ENCODE data around the gene IL10RA.

Gene IL10RA

DNA sequence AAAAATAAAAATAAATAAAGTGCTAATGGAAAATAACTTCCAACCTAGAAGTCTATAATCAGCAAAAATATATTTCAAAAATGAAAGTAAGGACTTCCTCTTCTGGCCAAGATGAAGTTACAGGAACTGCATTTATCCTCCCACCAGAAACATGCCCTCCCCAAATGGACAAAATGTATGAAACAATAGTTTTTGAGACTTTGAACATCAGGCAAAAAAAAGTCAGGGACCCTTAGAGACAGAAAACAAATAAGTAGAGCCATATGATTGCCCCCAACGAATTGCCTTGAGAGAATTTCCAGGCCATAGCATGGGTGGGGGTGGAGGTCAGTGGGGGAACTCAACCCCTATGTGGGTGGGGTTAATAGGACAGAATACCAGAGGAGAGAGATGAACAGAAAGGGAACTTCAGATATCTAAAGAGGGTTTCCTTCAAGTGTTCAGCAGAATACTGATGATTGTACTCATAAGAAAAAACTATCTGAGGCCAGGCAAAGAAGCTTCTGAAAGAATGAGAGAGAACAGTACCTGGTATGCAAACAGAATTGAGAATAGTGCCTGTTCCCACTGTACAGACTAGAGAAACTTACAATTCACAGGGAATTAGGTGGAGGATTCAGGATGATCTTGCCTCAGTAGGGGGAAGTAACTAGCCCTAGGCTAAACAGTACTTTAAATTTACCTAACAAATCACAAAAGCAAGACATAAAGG is 26.6 kb upstream of the IL10RA start:
- no peak overlapping the region for H4K8ac ChIP-seq (ENCODE audit: low read length)

DNA sequence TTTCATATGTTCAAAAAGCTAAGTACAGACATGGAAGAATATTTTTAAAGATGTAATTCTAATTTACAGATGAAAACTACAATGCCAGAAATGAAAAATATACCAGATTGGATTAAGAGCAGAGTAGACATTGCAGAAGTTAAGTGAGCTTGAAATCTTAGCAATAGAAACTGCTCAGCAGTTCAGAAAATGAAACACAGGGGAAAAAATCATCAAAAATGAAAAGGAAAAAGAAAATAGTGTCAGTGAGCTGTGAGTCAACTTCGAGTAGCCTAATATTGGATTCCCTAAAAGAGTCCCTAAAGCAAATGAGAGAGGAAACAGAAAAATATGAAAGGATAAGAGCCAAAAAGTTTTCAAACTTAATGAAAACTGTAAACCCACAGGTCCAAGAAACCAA is 25.8 kb upstream of the IL10RA start:
- Histone ChIP-seq H3K4me1 (ENCODE audit: control insufficient read depth, insufficient read depth, low read depth, low read length) (no peaks in the 10 kb centered on the region), H3K9me3 (ENCODE audit: control insufficient read depth, low read length) (peaks cover 4% of the 10 kb centered on the region), H2BK12ac (ENCODE audit: low read length in 2 of 2) (no peak overlapping the region), H2AFZ (ENCODE audit: low read depth, low read length) (no peak overlapping the region), H3K27me3 (ENCODE audit: control insufficient read depth in 1 of 2, insufficient read depth in 1 of 2, low read length in 2 of 2) (peaks cover 4 to 31% of the 10 kb centered on the region in 2 experiments), H3K9ac (ENCODE audit: low read length) (no peak overlapping the region), H3K18ac (ENCODE audit: low read depth in 1 of 2, low read length in 2 of 2) (no peak overlapping the region), H3K4me2 (ENCODE audit: low read length, poor library complexity, severe bottlenecking) (no peak overlapping the region), H3K79me1 (replicated peaks; ENCODE audit: low read length, poor library complexity, severe bottlenecking) (no peaks in the 10 kb centered on the region), H3K23ac (ENCODE audit: low read length in 2 of 2) (no peak overlapping the region), H3K14ac (ENCODE audit: low read length in 2 of 2) (no peak overlapping the region), H2BK120ac (ENCODE audit: low read depth, low read length) (no peak overlapping the region), H2AK5ac (ENCODE audit: low read length, severe bottlenecking) (no peak overlapping the region), H2BK15ac (ENCODE audit: low read depth, poor library complexity, severe bottlenecking) (no peak overlapping the region), H3K36me3 (ENCODE audit: control insufficient read depth in 1 of 2, insufficient read depth in 2 of 2, low read depth in 1 of 2, low read length in 2 of 2) (no peaks in the 10 kb centered on the region), H4K8ac (ENCODE audit: low read length) (no peak overlapping the region), H2BK5ac (ENCODE audit: low read depth, low read length, poor library complexity, severe bottlenecking) (no peak overlapping the region), H3K4ac (ENCODE audit: low read depth in 1 of 2, low read length in 2 of 2) (no peak overlapping the region), H3K27ac (ENCODE audit: low read length, poor library complexity, severe bottlenecking) (no peak overlapping the region), H3K4me3 (ENCODE audit: insufficient read depth in 1 of 2, low read depth in 1 of 2, low read length in 2 of 2) (no peak overlapping the region), H4K91ac (ENCODE audit: low read length) (no peak overlapping the region)
- no CpG with 5 or more reads among the region's 1 CpG for WGBS
- DNase-seq = no peak

More for the DNA sequence above, 26.6 kb upstream of the IL10RA start:
- no peaks in the 10 kb centered on the region for H3K79me1 ChIP-seq (replicated peaks; ENCODE audit: low read length, poor library complexity, severe bottlenecking)
- H3K27me3 ChIP-seq (ENCODE audit: control insufficient read depth in 1 of 2, insufficient read depth in 1 of 2, low read length in 2 of 2) = peaks cover 4 to 38% of the 10 kb centered on the region in 2 experiments
- H3K18ac ChIP-seq (ENCODE audit: low read depth in 1 of 2, low read length in 2 of 2) = no peak overlapping the region
- H3K4me1 ChIP-seq (ENCODE audit: control insufficient read depth, insufficient read depth, low read depth, low read length) = no peaks in the 10 kb centered on the region
- H2AFZ ChIP-seq (ENCODE audit: low read depth, low read length) = no peak overlapping the region
- no peak overlapping the region for H2BK120ac ChIP-seq (ENCODE audit: low read depth, low read length)
- WGBS = 65% methylated on average over 1 of the region's 1 CpG
- no peak overlapping the region for H3K23ac ChIP-seq (ENCODE audit: low read length in 2 of 2)
- no peak for DNase-seq
- no peak overlapping the region for H3K27ac ChIP-seq (ENCODE audit: low read length, poor library complexity, severe bottlenecking)
- peaks cover 4% of the 10 kb centered on the region for H3K9me3 ChIP-seq (ENCODE audit: control insufficient read depth, low read length)
- no peak overlapping the region for H3K4me2 ChIP-seq (ENCODE audit: low read length, poor library complexity, severe bottlenecking)
- no peak overlapping the region for H2BK15ac ChIP-seq (ENCODE audit: low read depth, poor library complexity, severe bottlenecking)
- no peaks in the 10 kb centered on the region for H3K36me3 ChIP-seq (ENCODE audit: control insufficient read depth in 1 of 2, insufficient read depth in 2 of 2, low read depth in 1 of 2, low read length in 2 of 2)
- H2BK5ac ChIP-seq (ENCODE audit: low read depth, low read length, poor library complexity, severe bottlenecking) = no peak overlapping the region
- H3K4ac ChIP-seq (ENCODE audit: low read depth in 1 of 2, low read length in 2 of 2) = no peak overlapping the region
- no peak overlapping the region for H2AK5ac ChIP-seq (ENCODE audit: low read length, severe bottlenecking)
- no peak overlapping the region for H4K91ac ChIP-seq (ENCODE audit: low read length)
- no peak overlapping the region for H3K14ac ChIP-seq (ENCODE audit: low read length in 2 of 2)
- H3K4me3 ChIP-seq (ENCODE audit: insufficient read depth in 1 of 2, low read depth in 1 of 2, low read length in 2 of 2) = no peak overlapping the region
- no peak overlapping the region for H2BK12ac ChIP-seq (ENCODE audit: low read length in 2 of 2)
- no peak overlapping the region for H3K9ac ChIP-seq (ENCODE audit: low read length)

DNA sequence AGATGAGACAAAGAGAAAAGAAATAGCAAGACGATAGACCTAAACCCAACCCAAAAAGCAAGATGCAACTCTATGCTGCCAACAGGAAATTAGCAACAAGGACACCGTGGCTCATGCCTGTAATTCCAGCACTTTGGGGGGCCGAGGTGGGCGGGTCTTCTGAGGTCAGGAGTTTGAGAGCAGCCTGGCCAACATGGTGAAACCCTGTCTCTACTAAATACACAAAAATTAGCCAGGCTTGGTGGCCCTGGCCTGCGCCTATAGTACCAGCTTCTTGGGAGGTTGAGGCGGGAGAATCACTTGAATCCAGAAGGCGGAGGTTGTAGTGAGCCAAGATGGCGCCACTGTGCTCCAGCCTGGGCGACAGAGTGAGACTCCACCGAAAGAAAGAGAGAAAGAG is 24.3 kb upstream of the IL10RA start:
- no peak overlapping the region for H3K4me2 ChIP-seq (ENCODE audit: low read length, poor library complexity, severe bottlenecking)
- H3K4me1 ChIP-seq (ENCODE audit: control insufficient read depth, insufficient read depth, low read depth, low read length) = no peaks in the 10 kb centered on the region
- H2BK15ac ChIP-seq (ENCODE audit: low read depth, poor library complexity, severe bottlenecking) = no peak overlapping the region
- H3K79me1 ChIP-seq (replicated peaks; ENCODE audit: low read length, poor library complexity, severe bottlenecking) = no peaks in the 10 kb centered on the region
- no peak overlapping the region for H2BK120ac ChIP-seq (ENCODE audit: low read depth, low read length)
- no peaks in the 10 kb centered on the region for H3K36me3 ChIP-seq (ENCODE audit: control insufficient read depth in 1 of 2, insufficient read depth in 2 of 2, low read depth in 1 of 2, low read length in 2 of 2)
- H3K9ac ChIP-seq (ENCODE audit: low read length) = no peak overlapping the region
- H3K14ac ChIP-seq (ENCODE audit: low read length in 2 of 2) = no peak overlapping the region
- H4K8ac ChIP-seq (ENCODE audit: low read length) = no peak overlapping the region
- no peak for DNase-seq
- no peak overlapping the region for H3K27ac ChIP-seq (ENCODE audit: low read length, poor library complexity, severe bottlenecking)
- no peak overlapping the region for H4K91ac ChIP-seq (ENCODE audit: low read length)
- H3K18ac ChIP-seq (ENCODE audit: low read depth in 1 of 2, low read length in 2 of 2) = no peak overlapping the region
- H2BK12ac ChIP-seq (ENCODE audit: low read length in 2 of 2) = no peak overlapping the region
- 82% methylated on average over 10 of the region's 10 CpGs for WGBS
- no peak overlapping the region for H3K4ac ChIP-seq (ENCODE audit: low read depth in 1 of 2, low read length in 2 of 2)
- H3K9me3 ChIP-seq (ENCODE audit: control insufficient read depth, low read length) = peaks cover 4% of the 10 kb centered on the region
- H2BK5ac ChIP-seq (ENCODE audit: low read depth, low read length, poor library complexity, severe bottlenecking) = no peak overlapping the region
- H2AK5ac ChIP-seq (ENCODE audit: low read length, severe bottlenecking) = no peak overlapping the region
- no peak overlapping the region for H3K23ac ChIP-seq (ENCODE audit: low read length in 2 of 2)
- H2AFZ ChIP-seq (ENCODE audit: low read depth, low read length) = no peak overlapping the region
- H3K4me3 ChIP-seq (ENCODE audit: insufficient read depth in 1 of 2, low read depth in 1 of 2, low read length in 2 of 2) = no peak overlapping the region
- peaks cover 4 to 26% of the 10 kb centered on the region in 2 experiments for H3K27me3 ChIP-seq (ENCODE audit: control insufficient read depth in 1 of 2, insufficient read depth in 1 of 2, low read length in 2 of 2)

DNA sequence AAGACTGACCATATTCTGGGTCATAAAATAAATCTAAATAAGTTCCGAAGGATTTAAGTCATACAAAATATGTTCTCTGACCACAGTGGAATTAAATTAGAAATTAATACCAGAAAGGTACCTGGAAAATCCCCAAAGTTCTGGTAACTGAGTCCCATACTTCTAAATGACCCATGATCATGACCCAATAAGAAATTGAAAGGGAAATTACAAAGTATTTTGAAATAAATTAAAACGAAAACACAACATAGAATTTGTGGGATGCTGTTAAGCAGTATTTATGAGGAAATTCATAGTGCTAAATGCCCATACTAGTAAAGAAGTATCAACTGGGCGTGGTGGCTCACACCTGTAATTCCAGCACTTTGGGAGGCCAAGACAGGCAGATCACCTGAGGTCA is 23.4 kb upstream of the IL10RA start:
- no peak overlapping the region for H3K9ac ChIP-seq (ENCODE audit: low read length)
- H3K18ac ChIP-seq (ENCODE audit: low read depth in 1 of 2, low read length in 2 of 2) = no peak overlapping the region
- no peak overlapping the region for H2AFZ ChIP-seq (ENCODE audit: low read depth, low read length)
- H2BK5ac ChIP-seq (ENCODE audit: low read depth, low read length, poor library complexity, severe bottlenecking) = no peak overlapping the region
- no peak overlapping the region for H2BK120ac ChIP-seq (ENCODE audit: low read depth, low read length)
- no peak overlapping the region for H3K14ac ChIP-seq (ENCODE audit: low read length in 2 of 2)
- no peaks in the 10 kb centered on the region for H3K79me1 ChIP-seq (replicated peaks; ENCODE audit: low read length, poor library complexity, severe bottlenecking)
- no peak overlapping the region for H4K91ac ChIP-seq (ENCODE audit: low read length)
- H3K4me1 ChIP-seq (ENCODE audit: control insufficient read depth, insufficient read depth, low read depth, low read length) = no peaks in the 10 kb centered on the region
- no peak overlapping the region for H3K4ac ChIP-seq (ENCODE audit: low read depth in 1 of 2, low read length in 2 of 2)
- H3K9me3 ChIP-seq (ENCODE audit: control insufficient read depth, low read length) = no peaks in the 10 kb centered on the region
- H2BK12ac ChIP-seq (ENCODE audit: low read length in 2 of 2) = no peak overlapping the region
- no peak overlapping the region for H4K8ac ChIP-seq (ENCODE audit: low read length)
- peaks cover 0 to 22% of the 10 kb centered on the region in 2 experiments for H3K27me3 ChIP-seq (ENCODE audit: control insufficient read depth in 1 of 2, insufficient read depth in 1 of 2, low read length in 2 of 2)
- no peak overlapping the region for H3K23ac ChIP-seq (ENCODE audit: low read length in 2 of 2)
- H3K4me3 ChIP-seq (ENCODE audit: insufficient read depth in 1 of 2, low read depth in 1 of 2, low read length in 2 of 2) = no peak overlapping the region
- 87% methylated on average over 2 of the region's 3 CpGs for WGBS
- H2BK15ac ChIP-seq (ENCODE audit: low read depth, poor library complexity, severe bottlenecking) = no peak overlapping the region
- no peak overlapping the region for H2AK5ac ChIP-seq (ENCODE audit: low read length, severe bottlenecking)
- no peaks in the 10 kb centered on the region for H3K36me3 ChIP-seq (ENCODE audit: control insufficient read depth in 1 of 2, insufficient read depth in 2 of 2, low read depth in 1 of 2, low read length in 2 of 2)
- no peak for DNase-seq
- H3K27ac ChIP-seq (ENCODE audit: low read length, poor library complexity, severe bottlenecking) = no peak overlapping the region
- no peak overlapping the region for H3K4me2 ChIP-seq (ENCODE audit: low read length, poor library complexity, severe bottlenecking)

Measured in mesenchymal stem cell (in vitro differentiated cells and primary cell).